Measurements from ENCODE around the gene NYAP2.

DNA sequence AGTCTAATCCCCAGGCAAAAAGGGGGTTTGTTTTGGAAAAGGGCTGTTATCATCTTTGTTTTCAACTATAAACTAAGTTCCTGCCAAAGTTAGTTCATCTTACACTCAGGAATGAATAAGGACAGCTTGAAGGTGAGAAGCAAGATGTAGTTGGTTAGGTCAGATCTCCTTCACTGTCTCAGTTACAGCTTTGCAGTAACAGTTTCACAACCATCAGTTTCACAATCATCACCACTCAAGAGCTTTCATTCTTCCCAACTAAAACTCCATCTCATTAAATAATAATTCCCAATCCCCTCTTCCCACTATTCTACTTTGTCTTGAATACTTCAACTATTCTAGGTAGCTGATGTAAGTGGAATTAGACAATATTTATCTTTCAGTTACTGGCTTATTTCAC, 200.9 kb downstream of the NYAP2 start:
- TF ChIP-seq CTCF (conservative IDR thresholded peaks at IDR 0.05) (no peak), ZFX (IDR thresholded peaks at IDR 0.05) (no peak)
